VCaP (cell line): ENCODE results near the gene MAP7D2.
A peak's percentile ranks its signal among the peaks of the same experiment; 100 is the strongest.
"Not testable (repeated sequence)": the region's sequence is repeated elsewhere in the genome, so short reads cannot be mapped to it uniquely, and the experiment has no call there.

Experiments used
- H3K27ac ChIP-seq: fragments of 450-650 bp; 2 replicates; pipeline ENCODE4 v1.5.1; 2017
- CTCF ChIP-seq: fragments of 450-650 bp; conservative IDR thresholded peaks from 2 replicates; pipeline ENCODE4 v1.5.1; 2017; ENCODE audit warnings: mild to moderate bottlenecking, moderate library complexity

MAP7D2 gene

GRCh38 chrX:20129547-20129946, 12.8 kb upstream of the MAP7D2 start:
- no peak for TF ChIP-seq CTCF
- H3K27ac ChIP-seq, result no peak overlapping the region; the same call in 1 of the 2 replicates

GRCh38 chrX:20128670-20129069, 12.0 kb upstream of the MAP7D2 start:
- no peak overlapping the region; the same call in 1 of the 2 replicates for H3K27ac ChIP-seq
- TF ChIP-seq CTCF, result no peak

GRCh38 chrX:20127440-20127839, 10.7 kb upstream of the MAP7D2 start:
- H3K27ac ChIP-seq, result not testable (repeated sequence)

GRCh38 chrX:20126833-20127232, 10.1 kb upstream of the MAP7D2 start:
- not testable (repeated sequence) for H3K27ac ChIP-seq

GRCh38 chrX:20124964-20125363, 8.3 kb upstream of the MAP7D2 start:
- H3K27ac ChIP-seq, result peak overlapping the region; percentile 42; the same call in 1 of the 2 replicates
- no peak for TF ChIP-seq CTCF

- no peak for TF ChIP-seq CTCF
These were observed 1.5 kb upstream of the MAP7D2 start for GRCh38 chrX:20118065-20118824.

GRCh38 chrX:20116087-20116576, 575 bp downstream of the MAP7D2 start:
- no peak overlapping the region for H3K27ac ChIP-seq
- TF ChIP-seq CTCF, result no peak

More at GRCh38 chrX:20118065-20118824, 1.5 kb upstream of the MAP7D2 start:
- H3K27ac ChIP-seq, result peak overlapping the region; percentile 65

GRCh38 chrX:20112022-20112774, 4.5 kb downstream of the MAP7D2 start:
- no peak for TF ChIP-seq CTCF
- H3K27ac ChIP-seq, result no peak overlapping the region
